Measurements from ENCODE around the gene NEK5. TPM values are rescaled to one million over a fixed set of nuclear protein-coding genes. Genes with fewer than 3 reads are reported as not detected.
A peak's percentile ranks its signal among the peaks of the same experiment; 100 is the strongest.

The NEK5 gene
- polyA plus RNA-seq, 4 donors, result 2.9 to 5.0 (median 3.8) TPM

DNA sequence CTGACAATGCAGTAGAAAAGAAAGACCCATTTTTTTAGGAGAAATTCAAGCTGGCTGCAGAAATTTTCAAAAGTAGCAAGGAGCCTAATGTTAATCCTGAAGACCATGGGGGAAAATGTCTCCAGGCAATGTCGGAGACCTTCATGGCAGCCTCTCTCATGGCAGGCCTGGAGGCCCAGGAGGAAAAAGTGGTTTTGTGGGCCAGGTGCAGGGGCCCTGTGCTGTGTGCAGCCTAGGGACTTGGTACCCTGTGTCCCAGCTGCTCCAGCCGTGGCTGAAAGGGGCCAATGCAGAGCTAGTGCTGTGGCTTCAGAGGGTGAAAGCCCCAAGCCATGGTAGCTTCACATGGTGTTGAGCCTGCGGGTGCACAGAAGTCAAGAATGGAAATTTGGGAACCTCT is 112.6 kb downstream of the NEK5 start:
- DNase-seq (ENCODE audit: low read depth in 4 of 4, low spot score in 3 of 4), result no peak

- no peak for DNase-seq (ENCODE audit: low read depth in 4 of 4, low spot score in 3 of 4)
Observed at GRCh38 chr13:52012512-52012836, 116.4 kb downstream of the NEK5 start.

DNA sequence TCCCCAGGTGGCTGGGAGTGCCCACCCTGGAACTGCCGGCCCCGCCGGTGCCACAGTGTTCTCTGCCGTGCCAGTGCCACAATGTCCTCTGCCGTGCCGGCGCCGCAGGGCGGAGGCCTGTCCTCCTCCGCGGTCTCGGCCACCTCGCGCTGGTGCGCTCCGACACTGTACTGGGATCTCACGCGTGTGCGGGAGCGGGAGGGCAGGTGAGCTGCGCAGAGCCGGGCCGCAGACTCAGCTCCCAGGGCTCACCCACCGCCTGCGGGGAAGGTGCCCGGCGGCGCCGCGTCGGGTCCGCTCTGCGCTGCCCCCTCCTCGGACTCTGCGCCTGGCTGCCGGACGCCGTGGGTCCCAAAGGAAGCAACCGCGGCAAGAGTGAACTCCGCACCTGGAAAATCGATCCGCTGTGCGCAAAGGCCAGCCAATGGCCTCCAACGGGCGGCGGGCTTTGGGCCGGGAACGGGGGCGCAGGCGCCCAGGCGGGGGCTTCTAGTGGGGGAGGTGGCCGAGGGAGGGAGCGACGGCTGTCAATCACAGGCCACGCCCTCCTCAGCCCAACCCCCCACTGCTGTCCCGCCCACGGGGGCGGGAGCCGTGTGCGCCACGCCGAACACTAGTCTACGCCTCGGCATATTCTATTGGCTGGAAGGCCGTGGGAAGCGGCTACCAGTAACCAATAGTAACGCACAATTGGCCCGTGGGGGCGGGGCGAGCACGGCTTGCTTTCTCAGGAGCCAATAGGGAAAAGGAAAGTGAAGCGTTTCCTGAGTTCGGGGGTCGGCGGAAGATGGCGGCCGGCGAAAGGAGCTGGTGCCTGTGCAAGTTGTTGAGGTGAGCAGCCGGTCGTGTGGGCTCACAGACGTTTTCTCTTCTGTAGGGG is 117.0 kb downstream of the NEK5 start, which contains the start of gene ALG11:
Gene ALG11 (plus strand): TSS at position 767 of the 880 bp plus-strand sequence. CDS start 21 bp downstream, at position 788.
- peak; percentile 95 to 98 (median 96) for DNase-seq (ENCODE audit: low read depth in 4 of 4, low spot score in 3 of 4)

DNA sequence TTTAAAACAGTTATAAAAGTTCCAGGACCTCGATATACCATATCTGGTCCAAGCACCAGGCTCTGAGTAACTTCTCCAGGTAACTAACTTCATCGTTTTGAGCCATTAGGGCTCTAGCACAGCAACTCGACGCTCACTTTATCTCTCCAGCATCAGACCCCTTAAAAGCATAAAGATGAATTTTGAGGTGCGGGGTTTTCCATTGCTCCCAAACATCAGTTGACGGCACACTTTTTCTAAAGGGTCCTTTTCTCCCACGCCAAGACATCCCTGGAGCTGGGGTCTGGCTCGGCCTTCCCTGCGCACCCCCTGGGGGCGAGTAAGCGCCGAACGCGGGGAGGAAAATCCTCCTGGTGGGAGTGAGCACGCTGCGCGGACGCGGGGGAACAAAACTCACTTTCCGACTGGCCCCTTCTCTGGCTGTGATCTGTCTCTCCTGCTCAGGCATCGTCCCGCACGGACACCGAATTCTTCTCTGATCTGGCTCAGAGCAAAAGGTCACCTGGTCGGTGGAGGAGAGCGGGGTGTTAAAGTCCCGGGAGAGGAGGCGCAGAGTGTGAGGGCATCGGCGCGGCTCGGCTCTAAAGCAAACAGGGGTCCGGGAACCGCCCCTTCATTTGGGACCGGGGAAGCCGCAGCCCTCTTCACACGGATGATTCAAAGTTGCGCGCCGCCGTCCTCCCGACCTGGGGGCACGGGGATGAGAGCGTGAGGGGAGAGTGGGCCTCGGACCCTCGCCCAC is 117.8 kb downstream of the NEK5 start, which contains the start of gene ATP7B:
Gene ATP7B (minus strand): TSS at position 561 of the 742 bp plus-strand sequence. CDS start 113 bp downstream, at position 448.
- no peak for DNase-seq (ENCODE audit: low read depth in 4 of 4, low spot score in 3 of 4)

DNA sequence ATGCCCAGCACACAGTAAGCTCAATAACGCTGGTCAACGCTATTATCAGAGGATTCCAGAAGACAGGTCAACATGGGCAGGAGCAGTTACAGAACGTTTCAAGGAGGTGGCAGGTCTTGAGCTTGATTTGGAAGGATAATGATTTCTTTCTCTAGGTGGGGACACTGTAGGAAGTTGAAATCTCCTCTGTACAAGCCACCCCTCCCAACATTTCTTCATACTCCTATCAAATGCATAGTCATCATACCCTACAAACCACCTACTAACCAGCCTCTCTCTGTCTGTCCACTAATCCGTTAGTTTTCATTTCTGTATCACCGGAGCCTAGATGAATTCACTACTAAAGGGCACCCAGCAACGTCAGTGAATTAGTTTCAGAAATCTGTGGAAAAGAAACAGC is 118.9 kb downstream of the NEK5 start:
- DNase-seq (ENCODE audit: low read depth in 4 of 4, low spot score in 3 of 4), result no peak

- DNase-seq (ENCODE audit: low read depth in 4 of 4, low spot score in 3 of 4), result no peak
Observed at GRCh38 chr13:52006523-52007245, 122.2 kb downstream of the NEK5 start.

GRCh38 chr13:52005841-52006522 is 122.9 kb downstream of the NEK5 start:
- no peak for DNase-seq (ENCODE audit: low read depth in 4 of 4, low spot score in 3 of 4)

- no peak for DNase-seq (ENCODE audit: low read depth in 4 of 4, low spot score in 3 of 4)
Observed at GRCh38 chr13:52004511-52005170, 124.2 kb downstream of the NEK5 start.

- DNase-seq (ENCODE audit: low read depth in 4 of 4, low spot score in 3 of 4), result no peak
Observed at GRCh38 chr13:52003541-52003940, 125.3 kb downstream of the NEK5 start.

GRCh38 chr13:52002361-52002760 is 126.5 kb downstream of the NEK5 start:
- no peak for DNase-seq (ENCODE audit: low read depth in 4 of 4, low spot score in 3 of 4)

- no peak for DNase-seq (ENCODE audit: low read depth in 4 of 4, low spot score in 3 of 4)
Observed at GRCh38 chr13:52001120-52001731, 127.6 kb downstream of the NEK5 start.

DNA sequence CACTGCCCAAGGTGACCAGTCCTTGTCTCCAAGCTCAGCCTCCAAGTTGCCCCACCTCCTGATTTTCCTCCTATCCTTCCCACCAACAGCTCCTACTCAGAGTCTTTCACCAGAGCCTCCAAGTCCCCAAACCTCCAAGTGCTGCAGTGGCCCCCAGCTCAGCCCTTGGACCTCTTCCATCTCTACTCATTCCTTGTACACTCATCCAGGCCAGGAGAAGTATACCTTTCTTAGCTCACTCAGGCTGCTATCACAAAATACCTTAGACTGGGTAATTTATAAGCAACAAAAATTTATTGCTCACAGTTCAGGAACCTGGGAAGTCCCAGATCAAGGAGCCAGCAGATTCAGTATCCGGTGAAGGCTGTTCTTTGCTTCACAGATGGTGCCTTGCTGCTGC is 129.0 kb downstream of the NEK5 start:
- no peak for DNase-seq (ENCODE audit: low read depth in 4 of 4, low spot score in 3 of 4)

DNA sequence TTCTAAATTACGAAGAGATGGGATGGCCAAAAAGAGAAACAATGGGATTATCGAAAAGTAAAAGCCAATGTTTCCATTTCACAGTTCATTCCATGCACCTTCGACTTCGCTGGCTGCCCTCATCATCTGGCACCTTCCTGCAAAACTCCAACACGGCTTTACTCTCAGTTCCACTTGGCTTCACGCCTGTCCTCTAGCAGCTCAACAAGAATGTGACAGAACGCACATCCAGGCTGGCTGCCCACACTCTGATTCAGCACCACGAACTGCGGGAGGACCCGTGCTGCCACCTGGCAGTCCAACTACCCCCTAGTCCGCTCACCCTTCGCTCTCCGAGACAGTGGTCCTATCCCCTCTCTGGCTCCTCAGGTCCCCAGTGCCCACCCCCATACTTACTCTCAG is 129.4 kb downstream of the NEK5 start:
- DNase-seq (ENCODE audit: low read depth in 4 of 4, low spot score in 3 of 4), result no peak

DNA sequence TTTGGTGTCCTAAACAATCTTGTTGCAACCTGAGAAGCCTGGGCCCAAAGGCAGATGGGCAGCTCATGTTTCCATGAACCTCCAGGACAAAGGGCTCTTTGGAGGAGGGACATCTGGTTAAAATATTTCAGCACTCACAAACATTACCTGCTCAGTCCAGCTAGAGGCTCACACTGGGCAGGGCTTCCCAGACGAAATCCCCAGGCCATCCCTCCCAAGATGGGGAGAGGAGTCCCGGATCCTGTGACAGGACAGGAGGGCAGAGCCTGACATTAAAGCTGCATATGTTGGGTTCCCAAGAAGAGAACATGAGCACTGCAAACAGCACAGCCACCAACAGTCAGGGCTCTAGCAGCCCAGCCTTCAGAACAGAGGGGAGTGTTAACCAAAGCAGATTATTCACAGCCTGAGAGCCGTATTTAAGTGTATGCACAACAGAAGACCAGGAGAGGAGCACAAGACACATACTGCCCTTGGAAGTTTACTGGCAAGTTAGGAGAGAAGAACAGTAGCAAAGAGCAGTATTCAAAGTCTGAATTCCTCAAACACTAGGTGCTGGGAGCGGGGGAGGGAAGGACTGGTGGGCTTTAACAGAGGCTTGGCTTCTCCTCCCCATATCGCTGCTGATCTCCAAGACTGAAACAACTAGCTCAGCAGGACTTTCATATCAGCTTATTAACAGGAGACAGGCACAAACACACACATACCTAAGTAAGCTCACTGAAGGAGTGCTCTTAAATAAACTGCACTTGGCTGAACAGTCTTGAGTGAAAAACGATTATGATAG is 130.0 kb downstream of the NEK5 start:
- no peak for DNase-seq (ENCODE audit: low read depth in 4 of 4, low spot score in 3 of 4)

GRCh38 chr13:51997641-51998330 is 131.1 kb downstream of the NEK5 start:
- DNase-seq (ENCODE audit: low read depth in 4 of 4, low spot score in 3 of 4), result no peak

DNA sequence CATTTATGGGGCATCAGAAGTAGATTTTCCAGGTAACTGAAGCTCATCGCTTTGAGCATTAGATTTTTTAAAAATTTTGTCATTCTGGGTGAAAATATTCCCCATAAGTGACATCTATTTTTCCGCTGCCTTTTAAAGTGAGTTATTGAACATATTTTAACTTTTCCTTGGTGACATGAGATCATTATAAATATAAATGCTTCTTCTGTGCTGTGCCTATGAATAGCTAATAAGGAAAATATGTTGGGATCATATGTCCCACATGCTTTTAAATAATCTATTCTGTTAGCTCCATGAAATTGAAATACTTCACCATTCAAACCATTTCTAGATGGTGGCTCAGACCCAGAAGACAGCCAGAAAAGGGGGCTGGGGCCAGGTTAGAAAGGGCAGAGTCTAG is 131.7 kb downstream of the NEK5 start:
- no peak for DNase-seq (ENCODE audit: low read depth in 4 of 4, low spot score in 3 of 4)

DNA sequence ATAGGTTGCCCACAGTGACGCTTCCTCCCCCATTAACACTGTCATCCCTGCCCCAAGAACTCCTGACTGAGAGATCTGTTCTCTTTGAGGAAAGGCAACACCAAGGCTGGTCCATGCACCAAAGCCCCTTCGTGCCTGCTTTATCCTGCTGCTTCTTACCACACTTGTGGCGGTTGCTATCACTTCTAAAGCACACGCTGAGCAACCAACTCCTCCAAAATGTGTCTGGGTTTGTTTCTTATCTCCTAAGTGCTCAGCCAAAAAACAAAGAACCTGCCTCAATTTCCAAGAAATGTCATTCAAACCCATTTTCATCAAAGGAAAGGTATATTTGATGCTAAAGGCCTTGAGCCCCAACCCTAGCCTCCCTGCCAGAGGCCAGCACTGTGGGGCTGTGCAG is 132.2 kb downstream of the NEK5 start:
- no peak for DNase-seq (ENCODE audit: low read depth in 4 of 4, low spot score in 3 of 4)
